Muscle of leg (tissue), 11 donors: Measurements from ENCODE around the gene RNF130. TPM values are rescaled to one million over a fixed set of nuclear protein-coding genes. Genes with fewer than 3 reads are reported as not detected.

Experiments used
- DNase-seq: peaks from one replicate; pipeline ENCODE4 v3.0.0; 2013
- H3K27ac ChIP-seq: one replicate; pipeline ENCODE4 v1.5.1; 2013; ENCODE audit warnings: mild to moderate bottlenecking, low read length, control low read depth
- H3K27me3 ChIP-seq: one replicate; pipeline ENCODE4 v1.6.1; 2013; ENCODE audit warnings: low read length; ENCODE audit not compliant: control insufficient read depth, insufficient read depth
- H3K36me3 ChIP-seq: one replicate; pipeline ENCODE4 v1.6.1; 2013; ENCODE audit warnings: low read length; ENCODE audit not compliant: control insufficient read depth, insufficient read depth
- H3K4me1 ChIP-seq: one replicate; pipeline ENCODE4 v1.6.1; 2013; ENCODE audit warnings: low read length; ENCODE audit not compliant: control insufficient read depth, insufficient read depth
- H3K4me3 ChIP-seq: one replicate; pipeline ENCODE4 v1.5.1; 2013; ENCODE audit warnings: low read length, control low read depth
- H3K9me3 ChIP-seq: replicated peaks from 2 replicates; pipeline ENCODE4 v1.6.1; 2013; ENCODE audit warnings: low read depth, low read length; ENCODE audit not compliant: control insufficient read depth
- WGBS: methylation state at CpG from one replicate; pipeline ENCODE4 v1.1.5; 2013; ENCODE audit warnings: missing lambda C conversion rate; ENCODE audit not compliant: insufficient coverage; 5-methylcytosine and 5-hydroxymethylcytosine counted together
- polyA plus RNA-seq, 8 donors: library from polyadenylated mRNA; unstranded; fragments of 120-200 nt; gene quantifications; one replicate each; pipeline versions ENCODE4 v1.2.1 to v1.2.3, GENCODE V29; 2013; ENCODE audit warnings: inconsistent platforms in 1 of 8, low replicate concordance in 1 of 8; ENCODE audit not compliant: insufficient read length in 8 of 8, insufficient read depth in 1 of 8
- total RNA-seq: library from RNA; stranded (reverse); fragments of 120-200 nt; gene quantifications from one replicate; pipeline ENCODE4 v1.2.4, GENCODE V29; 2013

Gene RNF130
- total and polyA plus RNA-seq, 9 donors, result 34.4 to 45.3 (median 37.0) TPM

GRCh38 chr5:179920175-179920574, 151.4 kb downstream of the RNF130 start:
- H3K4me3 ChIP-seq, result no peak overlapping the region
- DNase-seq, result no peak
- no peaks in the 10 kb centered on the region for H3K9me3 ChIP-seq
- WGBS, result 80% methylated on average over 1 of the region's 4 CpGs
- H3K27ac ChIP-seq, result no peak overlapping the region
- H3K36me3 ChIP-seq, result no peaks in the 10 kb centered on the region
- no peaks in the 10 kb centered on the region for H3K27me3 ChIP-seq
- no peaks in the 10 kb centered on the region for H3K4me1 ChIP-seq

DNA sequence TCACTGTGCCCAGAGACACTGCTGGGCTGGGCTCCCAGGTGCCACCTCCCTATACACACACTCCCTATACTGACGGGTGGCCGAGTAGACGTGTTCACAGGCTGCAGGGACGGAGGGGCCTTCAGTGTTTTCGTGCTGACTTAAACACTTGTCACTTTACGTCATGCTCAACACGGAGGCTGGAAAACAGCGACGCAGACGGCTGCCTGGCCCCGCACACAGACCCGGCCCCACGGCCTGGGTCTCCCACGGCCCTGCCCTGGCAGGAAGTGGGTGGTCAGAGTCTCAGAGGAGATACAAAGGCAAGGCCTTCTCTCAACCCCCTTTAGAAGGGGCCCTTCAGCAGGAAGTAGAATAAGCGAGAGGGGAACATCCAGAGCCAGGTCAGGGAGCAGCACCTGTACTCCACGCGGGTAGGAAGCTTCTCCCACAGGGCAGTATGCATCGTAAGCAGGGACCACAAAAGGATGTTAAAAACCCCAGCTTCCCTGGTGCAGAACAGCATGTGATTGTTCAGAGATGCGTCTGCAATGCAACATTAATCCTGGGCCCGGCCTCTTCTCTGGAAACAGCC, 152.0 kb downstream of the RNF130 start:
- no peak for DNase-seq
- Histone ChIP-seq H3K36me3 (no peaks in the 10 kb centered on the region), H3K27me3 (no peaks in the 10 kb centered on the region), H3K9me3 (no peaks in the 10 kb centered on the region), H3K27ac (no peak overlapping the region), H3K4me3 (no peak overlapping the region), H3K4me1 (no peaks in the 10 kb centered on the region)
- WGBS, result 70% methylated on average over 16 of the region's 20 CpGs

GRCh38 chr5:179918742-179919486, 152.6 kb downstream of the RNF130 start:
- H3K27me3 ChIP-seq, result no peaks in the 10 kb centered on the region
- 74% methylated on average over 11 of the region's 19 CpGs for WGBS
- peaks cover 2% of the 10 kb centered on the region for H3K4me1 ChIP-seq
- DNase-seq, result no peak
- H3K36me3 ChIP-seq, result no peaks in the 10 kb centered on the region
- H3K27ac ChIP-seq, result no peak overlapping the region
- H3K4me3 ChIP-seq, result no peak overlapping the region
- H3K9me3 ChIP-seq, result no peaks in the 10 kb centered on the region

- no peaks in the 10 kb centered on the region for H3K36me3 ChIP-seq
- H3K9me3 ChIP-seq, result no peaks in the 10 kb centered on the region
- no peak for DNase-seq
- H3K27me3 ChIP-seq, result no peaks in the 10 kb centered on the region
- H3K27ac ChIP-seq, result no peak overlapping the region
- H3K4me1 ChIP-seq, result peaks cover 7% of the 10 kb centered on the region
- WGBS, result 80% methylated on average over 1 of the region's 6 CpGs
- no peak overlapping the region for H3K4me3 ChIP-seq
Measured at GRCh38 chr5:179916523-179916922, 155.0 kb downstream of the RNF130 start.

DNA sequence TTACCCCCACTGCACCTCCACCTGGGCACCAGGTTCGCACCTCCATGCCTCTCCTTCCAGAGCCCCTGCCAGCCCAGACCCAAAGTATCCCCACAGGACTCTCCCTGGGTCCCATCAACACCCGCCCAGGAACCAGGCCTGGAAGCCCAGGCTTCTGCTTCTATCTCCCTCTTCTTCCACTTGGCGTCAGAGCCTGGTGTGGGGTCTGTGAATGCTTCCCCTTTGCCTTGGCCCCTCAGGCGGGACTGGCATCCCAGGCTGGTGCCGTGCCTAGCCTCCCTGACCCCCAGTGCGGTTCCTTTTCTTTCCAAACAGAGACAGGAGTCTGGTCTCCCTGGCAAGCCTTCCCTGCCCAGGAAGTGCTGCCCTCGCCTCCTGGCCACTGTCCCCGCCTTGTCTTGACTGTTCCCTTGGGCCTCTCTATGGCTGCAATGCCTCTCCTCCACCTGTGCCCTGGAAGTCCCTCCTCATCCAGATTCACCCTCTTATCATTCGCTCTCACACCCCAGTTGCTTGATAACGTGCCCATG, 156.1 kb downstream of the RNF130 start:
- Histone ChIP-seq H3K27ac (no peak overlapping the region), H3K9me3 (no peaks in the 10 kb centered on the region), H3K27me3 (no peaks in the 10 kb centered on the region), H3K36me3 (no peaks in the 10 kb centered on the region), H3K4me3 (no peak overlapping the region), H3K4me1 (peaks cover 7% of the 10 kb centered on the region)
- DNase-seq, result no peak
- WGBS, result 79% methylated on average over 9 of the region's 10 CpGs

- no peak overlapping the region for H3K4me3 ChIP-seq
- H3K27me3 ChIP-seq, result no peaks in the 10 kb centered on the region
- H3K36me3 ChIP-seq, result no peaks in the 10 kb centered on the region
- 60% methylated on average over 2 of the region's 8 CpGs for WGBS
- peak; percentile 27 for DNase-seq
- peak overlapping the region; percentile 7 for H3K27ac ChIP-seq
- H3K9me3 ChIP-seq, result no peaks in the 10 kb centered on the region
- H3K4me1 ChIP-seq, result peaks cover 7% of the 10 kb centered on the region
Measured at GRCh38 chr5:179914032-179914755, 157.4 kb downstream of the RNF130 start.

DNA sequence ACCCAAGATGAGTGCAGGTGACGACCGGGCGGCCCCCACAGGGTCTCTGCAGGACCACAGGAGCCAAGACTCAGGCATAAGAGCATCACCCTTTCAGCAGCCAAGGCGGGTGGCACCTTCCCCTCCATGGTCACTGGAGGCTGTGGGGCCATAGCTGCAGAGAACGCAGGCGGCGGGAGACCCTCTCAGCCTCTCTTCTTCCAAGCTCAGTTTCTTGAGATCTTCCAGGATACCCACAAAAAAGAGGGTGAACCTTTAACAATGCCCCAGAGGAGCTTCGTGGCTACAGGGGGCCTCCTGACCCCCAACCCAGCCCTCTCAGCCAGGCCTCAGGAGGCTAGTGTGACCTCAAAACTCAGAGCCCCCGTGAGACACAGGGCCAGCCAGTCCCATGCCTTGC, 158.1 kb downstream of the RNF130 start:
- H3K4me3 ChIP-seq, result no peak overlapping the region
- peak overlapping the region; percentile 7 for H3K27ac ChIP-seq
- H3K36me3 ChIP-seq, result no peaks in the 10 kb centered on the region
- H3K9me3 ChIP-seq, result no peaks in the 10 kb centered on the region
- no peak for DNase-seq
- no peaks in the 10 kb centered on the region for H3K27me3 ChIP-seq
- WGBS, result 97% methylated on average over 8 of the region's 9 CpGs
- H3K4me1 ChIP-seq, result peaks cover 10% of the 10 kb centered on the region

DNA sequence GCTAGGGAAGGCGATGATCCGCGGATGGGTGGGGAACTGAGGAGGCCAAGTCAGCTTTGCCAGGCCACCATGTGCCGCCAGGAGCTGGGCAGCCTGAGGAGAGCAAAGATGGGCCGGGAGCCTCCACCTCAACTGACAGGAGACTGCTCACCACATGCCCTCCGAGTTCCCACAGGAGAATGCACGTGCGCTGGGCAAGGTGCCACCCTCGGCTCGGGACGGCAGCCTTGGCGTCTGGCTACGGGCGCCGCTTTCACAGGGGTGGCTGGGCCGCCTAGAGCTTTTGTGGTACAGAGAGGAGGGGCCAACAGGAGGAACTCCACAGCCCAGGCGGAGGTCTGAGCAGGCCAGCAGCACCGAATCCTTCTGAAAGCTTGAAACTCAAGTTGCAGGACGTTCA, 158.6 kb downstream of the RNF130 start:
- Histone ChIP-seq H3K27ac (no peak overlapping the region), H3K4me3 (no peak overlapping the region), H3K27me3 (no peaks in the 10 kb centered on the region), H3K4me1 (peaks cover 14% of the 10 kb centered on the region), H3K9me3 (no peaks in the 10 kb centered on the region), H3K36me3 (no peaks in the 10 kb centered on the region)
- DNase-seq, result no peak
- 87% methylated on average over 12 of the region's 19 CpGs for WGBS

DNA sequence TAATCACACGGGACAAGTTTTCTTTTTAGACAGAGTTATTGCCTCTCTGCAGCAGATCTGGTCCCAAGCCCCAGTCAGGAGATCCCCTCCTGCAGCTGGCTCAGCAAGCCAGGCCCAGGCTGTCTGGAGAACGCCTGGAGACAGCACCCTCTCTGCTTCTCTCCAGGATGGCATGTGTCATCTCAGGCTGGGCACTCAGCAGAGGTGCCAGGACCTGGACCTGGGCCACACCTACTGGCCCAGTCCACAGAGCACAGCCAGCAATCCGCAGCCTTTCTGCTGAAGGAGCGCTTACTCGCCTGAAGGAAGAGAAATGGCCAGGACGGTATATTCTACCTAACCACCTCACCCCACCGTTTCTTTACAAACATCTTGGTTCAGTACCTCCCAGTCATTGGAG, 159.2 kb downstream of the RNF130 start:
- Histone ChIP-seq H3K27me3 (no peaks in the 10 kb centered on the region), H3K4me3 (no peak overlapping the region), H3K9me3 (no peaks in the 10 kb centered on the region), H3K4me1 (peaks cover 15% of the 10 kb centered on the region), H3K27ac (no peak overlapping the region), H3K36me3 (no peaks in the 10 kb centered on the region)
- WGBS, result 66% methylated on average over 5 of the region's 7 CpGs
- DNase-seq, result no peak

- H3K4me1 ChIP-seq, result peaks cover 27% of the 10 kb centered on the region
- H3K9me3 ChIP-seq, result no peaks in the 10 kb centered on the region
- 55% methylated on average over 2 of the region's 6 CpGs for WGBS
- H3K27me3 ChIP-seq, result no peaks in the 10 kb centered on the region
- no peak for DNase-seq
- H3K27ac ChIP-seq, result no peak overlapping the region
- H3K36me3 ChIP-seq, result peaks cover 12% of the 10 kb centered on the region
- no peak overlapping the region for H3K4me3 ChIP-seq
Measured at GRCh38 chr5:179909224-179909623, 162.3 kb downstream of the RNF130 start.
